Progenitor cell of endocrine pancreas (in vitro differentiated cells): ENCODE results near the gene C5orf58. TPM values are rescaled to one million over a fixed set of nuclear protein-coding genes. Genes with fewer than 3 reads are reported as not detected.

ENCODE experiments used
- DNase-seq: peaks from one replicate; pipeline ENCODE4 v3.0.0; 2021; ENCODE audit warnings: low spot score; ENCODE audit not compliant: unreplicated experiment
- H3K27ac Mint-ChIP-seq: 2 replicates; pipeline ENCODE4 v1.8.0; 2021; ENCODE audit warnings: mild to moderate bottlenecking, moderate library complexity, mixed read lengths
- H3K27me3 Mint-ChIP-seq: 2 replicates; pipeline ENCODE4 v1.8.0; 2021; ENCODE audit warnings: mixed read lengths
- H3K36me3 Mint-ChIP-seq: 2 replicates; pipeline ENCODE4 v1.8.0; 2022; ENCODE audit warnings: mixed read lengths; ENCODE audit not compliant: insufficient read depth
- H3K4me1 Mint-ChIP-seq: 2 replicates; pipeline ENCODE4 v1.8.0; 2021; ENCODE audit warnings: low read depth, mixed read lengths
- H3K4me3 Mint-ChIP-seq: 2 replicates; pipeline ENCODE4 v1.8.0; 2021; ENCODE audit warnings: low read depth, mild to moderate bottlenecking, moderate library complexity, mixed read lengths
- H3K9me3 Mint-ChIP-seq: 2 replicates; pipeline ENCODE4 v1.8.0; 2021; ENCODE audit warnings: low read depth, mixed read lengths
- total RNA-seq: library from RNA; stranded (reverse); gene quantifications from 2 replicates; pipeline ENCODE4 v1.2.1, GENCODE V29; 2021
- TF ChIP-seq, protein P1 (sequence below): fragments of 200-600 bp; sonication (generic); IDR thresholded peaks from one replicate; pipeline ENCODE4 v1.5.0; 2021; ENCODE audit warnings: antibody characterized with exemption, mild to moderate bottlenecking; ENCODE audit not compliant: unreplicated experiment

C5orf58 gene
- total RNA-seq, 1 donor from 2014 or later, result not detected

DNA sequence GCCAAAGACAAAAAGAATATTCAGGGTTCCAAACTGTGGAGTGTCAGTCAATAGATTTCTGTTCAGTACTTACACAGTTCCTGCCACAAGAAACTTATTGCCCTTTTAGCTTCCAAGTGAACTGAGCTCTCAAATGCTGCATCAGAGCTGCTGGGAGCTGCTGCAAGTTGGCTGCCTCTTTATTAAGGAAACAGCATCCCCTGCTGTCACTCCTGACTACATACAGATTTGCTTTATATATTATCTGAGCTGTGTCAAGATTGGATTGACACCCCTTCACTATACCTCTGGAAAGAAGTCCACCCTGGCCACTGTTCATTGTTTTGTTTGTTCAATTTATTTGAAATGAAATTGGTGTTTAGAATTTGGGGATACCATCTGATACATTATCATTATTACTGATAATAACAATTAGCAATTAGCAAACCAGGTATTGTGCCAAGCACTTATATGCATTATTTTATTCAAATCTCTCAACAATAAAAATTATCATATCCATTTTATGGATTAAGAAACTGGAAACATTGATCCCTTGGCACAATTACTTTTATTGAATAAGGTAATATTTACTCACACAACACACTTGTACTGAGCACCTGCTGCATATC lies 16.4 kb upstream of the C5orf58 start:
- TF ChIP-seq, protein P1, sequence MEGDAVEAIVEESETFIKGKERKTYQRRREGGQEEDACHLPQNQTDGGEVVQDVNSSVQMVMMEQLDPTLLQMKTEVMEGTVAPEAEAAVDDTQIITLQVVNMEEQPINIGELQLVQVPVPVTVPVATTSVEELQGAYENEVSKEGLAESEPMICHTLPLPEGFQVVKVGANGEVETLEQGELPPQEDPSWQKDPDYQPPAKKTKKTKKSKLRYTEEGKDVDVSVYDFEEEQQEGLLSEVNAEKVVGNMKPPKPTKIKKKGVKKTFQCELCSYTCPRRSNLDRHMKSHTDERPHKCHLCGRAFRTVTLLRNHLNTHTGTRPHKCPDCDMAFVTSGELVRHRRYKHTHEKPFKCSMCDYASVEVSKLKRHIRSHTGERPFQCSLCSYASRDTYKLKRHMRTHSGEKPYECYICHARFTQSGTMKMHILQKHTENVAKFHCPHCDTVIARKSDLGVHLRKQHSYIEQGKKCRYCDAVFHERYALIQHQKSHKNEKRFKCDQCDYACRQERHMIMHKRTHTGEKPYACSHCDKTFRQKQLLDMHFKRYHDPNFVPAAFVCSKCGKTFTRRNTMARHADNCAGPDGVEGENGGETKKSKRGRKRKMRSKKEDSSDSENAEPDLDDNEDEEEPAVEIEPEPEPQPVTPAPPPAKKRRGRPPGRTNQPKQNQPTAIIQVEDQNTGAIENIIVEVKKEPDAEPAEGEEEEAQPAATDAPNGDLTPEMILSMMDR, result peak; percentile 78
- Mint-ChIP-seq H3K27ac (no peak overlapping the region), H3K4me3 (no peak overlapping the region), H3K36me3 (no peaks in the 10 kb centered on the region), H3K27me3 (no peaks in the 10 kb centered on the region), H3K4me1 (peaks cover 2% of the 10 kb centered on the region), H3K9me3 (no peaks in the 10 kb centered on the region)
- DNase-seq, result no peak

DNA sequence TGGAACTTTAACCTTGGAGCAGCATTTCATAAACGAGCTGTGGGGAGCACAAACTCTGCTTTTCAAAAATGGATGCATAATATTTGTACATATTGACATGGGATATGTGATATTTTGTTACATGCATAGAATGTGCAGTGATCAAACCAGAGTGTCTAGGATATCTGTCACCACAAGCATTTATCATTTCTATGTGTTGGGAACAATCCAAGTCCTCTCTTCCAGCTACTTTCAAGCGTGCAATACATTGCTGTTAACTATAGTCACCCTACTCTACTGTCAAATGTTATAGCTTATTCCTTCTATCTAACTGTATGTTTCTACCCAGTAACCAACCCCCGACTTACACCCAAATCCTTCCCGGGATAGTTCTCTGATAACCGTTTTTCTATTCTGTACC lies 15.0 kb upstream of the C5orf58 start:
- peaks cover 4% of the 10 kb centered on the region for H3K4me1 Mint-ChIP-seq
- H3K27ac Mint-ChIP-seq, result no peak overlapping the region
- no peak for DNase-seq
- no peaks in the 10 kb centered on the region for H3K9me3 Mint-ChIP-seq
- TF ChIP-seq, protein P1, result no peak
- no peak overlapping the region for H3K4me3 Mint-ChIP-seq
- H3K27me3 Mint-ChIP-seq, result no peaks in the 10 kb centered on the region
- H3K36me3 Mint-ChIP-seq, result no peaks in the 10 kb centered on the region

DNA sequence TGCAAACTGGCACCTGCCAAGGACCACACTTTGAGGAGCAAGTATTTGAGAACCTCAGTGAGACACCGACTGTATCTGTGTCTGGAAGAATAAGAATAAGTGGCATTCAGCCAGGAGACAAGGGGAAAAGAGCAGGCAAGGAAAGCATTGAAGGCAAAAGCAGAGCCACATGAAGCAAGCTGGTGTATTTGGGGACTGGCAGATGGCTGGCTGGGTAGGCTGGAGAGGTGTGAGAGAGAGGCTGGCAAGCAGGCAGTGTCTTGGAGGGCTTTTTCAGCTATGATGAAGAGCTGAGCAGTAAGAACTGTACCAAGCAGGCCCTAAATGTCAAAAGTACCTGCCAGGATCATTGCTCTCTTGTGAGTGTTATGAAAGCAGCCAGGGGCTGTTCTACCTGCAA lies 14.1 kb upstream of the C5orf58 start:
- Mint-ChIP-seq H3K27me3 (no peaks in the 10 kb centered on the region), H3K4me1 (peaks cover 4% of the 10 kb centered on the region), H3K4me3 (no peak overlapping the region), H3K27ac (no peak overlapping the region), H3K9me3 (no peaks in the 10 kb centered on the region), H3K36me3 (no peaks in the 10 kb centered on the region)
- TF ChIP-seq, protein P1, result no peak
- DNase-seq, result no peak

DNA sequence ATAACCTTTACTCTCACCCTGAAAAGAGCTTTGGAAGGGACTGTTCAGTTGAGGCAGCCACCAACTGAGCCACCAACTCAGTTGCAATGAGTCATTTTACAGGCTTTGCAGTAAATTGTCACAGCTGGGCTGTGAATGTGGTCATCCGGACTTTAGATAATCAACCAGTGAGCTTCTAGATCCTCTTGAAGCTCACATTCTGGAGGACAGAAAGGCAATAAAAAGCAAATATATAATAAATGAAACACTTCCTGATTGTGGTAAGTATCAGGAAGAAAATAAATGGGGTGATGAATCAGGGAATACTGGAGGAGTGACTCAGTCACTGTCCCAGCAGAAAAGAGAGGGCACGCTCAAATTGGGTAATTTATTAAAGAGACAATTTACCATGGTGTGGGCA lies 13.2 kb upstream of the C5orf58 start:
- H3K4me3 Mint-ChIP-seq, result no peak overlapping the region
- no peaks in the 10 kb centered on the region for H3K36me3 Mint-ChIP-seq
- DNase-seq, result no peak
- TF ChIP-seq, protein P1, result no peak
- no peaks in the 10 kb centered on the region for H3K9me3 Mint-ChIP-seq
- no peaks in the 10 kb centered on the region for H3K27me3 Mint-ChIP-seq
- peaks cover 5% of the 10 kb centered on the region for H3K4me1 Mint-ChIP-seq
- no peak overlapping the region for H3K27ac Mint-ChIP-seq

DNA sequence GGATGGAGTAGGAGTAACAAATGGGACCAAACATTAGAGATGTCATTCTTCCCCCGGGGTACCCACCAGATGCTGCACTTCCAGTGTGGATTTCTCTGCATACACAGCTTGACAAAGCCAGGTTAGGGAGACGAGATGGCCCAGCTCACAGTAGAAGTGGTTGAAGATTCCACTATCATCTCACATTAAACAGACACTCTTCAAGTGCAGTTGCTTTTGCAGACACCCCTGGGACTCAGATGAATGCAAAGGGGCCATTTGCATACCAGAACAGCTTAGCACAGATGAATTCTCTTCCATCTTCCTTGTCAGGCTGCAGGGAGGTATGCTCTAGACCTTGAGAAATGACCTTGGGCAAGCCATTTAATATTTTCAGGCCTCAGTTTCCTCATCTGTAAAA lies 12.6 kb upstream of the C5orf58 start:
- Mint-ChIP-seq H3K4me3 (no peak overlapping the region), H3K4me1 (peaks cover 5% of the 10 kb centered on the region), H3K36me3 (no peaks in the 10 kb centered on the region), H3K9me3 (no peaks in the 10 kb centered on the region), H3K27ac (no peak overlapping the region), H3K27me3 (no peaks in the 10 kb centered on the region)
- TF ChIP-seq, protein P1, result no peak
- DNase-seq, result no peak
